HepG2 (cell line): Measurements from ENCODE around the gene IL1RL2. TPM values are rescaled to one million over a fixed set of nuclear protein-coding genes. Genes with fewer than 3 reads are reported as not detected.

Source experiments
- BCL6 ChIP-seq: IDR thresholded peaks from 2 replicates; pipeline ENCODE4 v1.6.1; 2016; ENCODE audit warnings: missing genetic modification reagents, missing compliant biosample characterization
- HNRNPH1 ChIP-seq: fragments of 200-400 bp; formaldehyde crosslinking; optimal IDR thresholded peaks from 2 replicates; pipeline ENCODE3; 2017; ENCODE audit warnings: mild to moderate bottlenecking, low read depth, low read length
- RBFOX2 ChIP-seq: fragments of 200-400 bp; formaldehyde crosslinking; IDR thresholded peaks from 2 replicates; pipeline ENCODE4 v1.6.1; 2017; ENCODE audit warnings: low read depth, mild to moderate bottlenecking, low read length
- STAT5B ChIP-seq: sonication (generic); formaldehyde crosslinking; IDR thresholded peaks from 2 replicates; pipeline ENCODE4 v1.4.0; 2020; ENCODE audit warnings: missing genetic modification reagents
- YEATS4 ChIP-seq: sonication (generic); formaldehyde crosslinking; IDR thresholded peaks from 2 replicates; pipeline ENCODE4 v1.4.0; 2020; ENCODE audit warnings: missing genetic modification reagents, borderline replicate concordance
- ZBTB21 ChIP-seq: sonication (generic); formaldehyde crosslinking; IDR thresholded peaks from 2 replicates; pipeline ENCODE4 v1.4.0; 2020; ENCODE audit warnings: missing genetic modification reagents
- ZKSCAN1 ChIP-seq: fragments of 150-350 bp; IDR thresholded peaks from 2 replicates; pipeline ENCODE4 v1.6.1; 2014; ENCODE audit warnings: low read length
- ZNF205 ChIP-seq: IDR thresholded peaks from 2 replicates; pipeline ENCODE4 v1.6.1; 2018; ENCODE audit warnings: missing biosample characterization, missing genetic modification reagents
- ZNF263 ChIP-seq: sonication (generic); formaldehyde crosslinking; IDR thresholded peaks from 2 replicates; pipeline ENCODE4 v1.4.0; 2020; ENCODE audit warnings: missing genetic modification reagents
- ZNF430 ChIP-seq: sonication (generic); formaldehyde crosslinking; IDR thresholded peaks from 2 replicates; pipeline ENCODE4 v1.9.0; 2021; ENCODE audit warnings: mild to moderate bottlenecking, missing genetic modification reagents
- ZNF44 ChIP-seq: sonication (generic); formaldehyde crosslinking; IDR thresholded peaks from 2 replicates; pipeline ENCODE4 v1.5.1; 2020; ENCODE audit warnings: mild to moderate bottlenecking, missing genetic modification reagents
- ZNF598 ChIP-seq: sonication (generic); formaldehyde crosslinking; IDR thresholded peaks from 2 replicates; pipeline ENCODE4 v1.5.1; 2020; ENCODE audit warnings: mild to moderate bottlenecking, missing genetic modification reagents, borderline replicate concordance
- polyA plus RNA-seq, 8 experiments: library from polyadenylated mRNA; depleted of rRNA in 3 of 8; stranded (reverse) in 7 of 8; unstranded in 1 of 8; fragments of >200 nt; fragmentation: Illumina TruSeq in 4 of 8; extraction: Trizol in 4 of 8; gene quantifications; 2 replicates each; pipeline versions ENCODE4 v1.2.1 to v1.2.3, GENCODE V29; 2011 to 2016; ENCODE audit warnings: low read depth in 4 of 8, missing spikeins in 1 of 8, mixed read lengths in 1 of 8; ENCODE audit not compliant: insufficient read depth in 1 of 8
- total RNA-seq, 5 experiments: library from RNA; depleted of rRNA; stranded (reverse); fragments of >200 nt; fragmentation: Illumina TruSeq; extraction: Trizol; gene quantifications; 2 replicates each; pipeline ENCODE4 v1.2.3, GENCODE V29; 2016; ENCODE audit warnings: low read depth in 1 of 5
- TF ChIP-seq, protein P1 (sequence below): IDR thresholded peaks from 2 replicates; pipeline ENCODE4 v1.6.1; 2016; ENCODE audit warnings: missing genetic modification reagents, missing compliant biosample characterization
- TF ChIP-seq, protein P2 (sequence below): sonication (generic); formaldehyde crosslinking; conservative IDR thresholded peaks from 2 replicates; pipeline ENCODE4 v1.8.1; 2023; ENCODE audit warnings: missing genetic modification reagents
- TF ChIP-seq, protein P3 (sequence below): sonication (generic); formaldehyde crosslinking; IDR thresholded peaks from 2 replicates; pipeline ENCODE4 v1.4.0; 2020; ENCODE audit warnings: mild to moderate bottlenecking, missing genetic modification reagents
- TF ChIP-seq, protein P4 (sequence below): sonication (generic); formaldehyde crosslinking; IDR thresholded peaks from 2 replicates; pipeline ENCODE4 v1.9.0; 2022; ENCODE audit warnings: missing genetic modification reagents, mild to moderate bottlenecking, borderline replicate concordance
- TF ChIP-seq, protein P5 (sequence below): sonication (generic); formaldehyde crosslinking; conservative IDR thresholded peaks from 2 replicates; pipeline ENCODE4 v1.4.0; 2020; ENCODE audit warnings: missing genetic modification reagents

Gene IL1RL2
- total and polyA plus RNA-seq, 2 of the 13 experiments (the other 11 are each of a cell fraction or from before 2014, with no cell fraction given): 0.03 TPM; not detected in 1

DNA sequence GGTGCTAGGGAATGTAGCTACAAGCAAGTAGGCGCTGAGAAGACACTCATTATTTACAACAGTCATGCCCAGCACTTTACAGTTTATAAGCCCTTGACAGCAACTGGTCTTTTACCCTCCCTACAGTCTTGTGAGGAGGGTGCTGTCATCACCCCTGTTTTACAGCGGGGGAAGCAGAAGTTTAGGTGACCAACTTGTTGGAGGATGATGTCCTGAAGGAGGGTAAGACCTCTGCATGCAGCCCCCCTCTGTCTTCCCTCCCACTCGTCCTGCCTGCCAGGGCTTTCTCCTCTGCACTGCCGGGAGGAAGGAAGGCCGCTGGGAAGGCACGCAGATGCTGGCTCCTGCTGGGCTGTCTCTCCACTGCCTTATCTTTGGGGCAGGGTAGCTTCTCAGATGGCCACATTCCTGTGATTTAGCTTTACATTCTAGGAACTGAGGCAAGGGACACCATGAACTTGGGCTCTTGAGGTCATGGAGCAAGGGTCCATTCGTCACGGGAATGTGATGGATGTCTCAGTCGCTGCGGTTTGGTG, 43.3 kb upstream of the IL1RL2 start (continued):
- TF ChIP-seq STAT5B (CRISPR knock-in tag): no peak
- TF ChIP-seq, protein P1, sequence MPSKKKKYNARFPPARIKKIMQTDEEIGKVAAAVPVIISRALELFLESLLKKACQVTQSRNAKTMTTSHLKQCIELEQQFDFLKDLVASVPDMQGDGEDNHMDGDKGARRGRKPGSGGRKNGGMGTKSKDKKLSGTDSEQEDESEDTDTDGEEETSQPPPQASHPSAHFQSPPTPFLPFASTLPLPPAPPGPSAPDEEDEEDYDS (CRISPR knock-in tag): 0 out of 2 replicates have a peak, but pooled peaks have one; percentile 16
- TF ChIP-seq BCL6: peak; percentile 91
- TF ChIP-seq, protein P2, sequence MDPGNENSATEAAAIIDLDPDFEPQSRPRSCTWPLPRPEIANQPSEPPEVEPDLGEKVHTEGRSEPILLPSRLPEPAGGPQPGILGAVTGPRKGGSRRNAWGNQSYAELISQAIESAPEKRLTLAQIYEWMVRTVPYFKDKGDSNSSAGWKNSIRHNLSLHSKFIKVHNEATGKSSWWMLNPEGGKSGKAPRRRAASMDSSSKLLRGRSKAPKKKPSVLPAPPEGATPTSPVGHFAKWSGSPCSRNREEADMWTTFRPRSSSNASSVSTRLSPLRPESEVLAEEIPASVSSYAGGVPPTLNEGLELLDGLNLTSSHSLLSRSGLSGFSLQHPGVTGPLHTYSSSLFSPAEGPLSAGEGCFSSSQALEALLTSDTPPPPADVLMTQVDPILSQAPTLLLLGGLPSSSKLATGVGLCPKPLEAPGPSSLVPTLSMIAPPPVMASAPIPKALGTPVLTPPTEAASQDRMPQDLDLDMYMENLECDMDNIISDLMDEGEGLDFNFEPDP: 0 out of 2 replicates have a peak, but pooled peaks have one; percentile 68
- TF ChIP-seq, protein P3, sequence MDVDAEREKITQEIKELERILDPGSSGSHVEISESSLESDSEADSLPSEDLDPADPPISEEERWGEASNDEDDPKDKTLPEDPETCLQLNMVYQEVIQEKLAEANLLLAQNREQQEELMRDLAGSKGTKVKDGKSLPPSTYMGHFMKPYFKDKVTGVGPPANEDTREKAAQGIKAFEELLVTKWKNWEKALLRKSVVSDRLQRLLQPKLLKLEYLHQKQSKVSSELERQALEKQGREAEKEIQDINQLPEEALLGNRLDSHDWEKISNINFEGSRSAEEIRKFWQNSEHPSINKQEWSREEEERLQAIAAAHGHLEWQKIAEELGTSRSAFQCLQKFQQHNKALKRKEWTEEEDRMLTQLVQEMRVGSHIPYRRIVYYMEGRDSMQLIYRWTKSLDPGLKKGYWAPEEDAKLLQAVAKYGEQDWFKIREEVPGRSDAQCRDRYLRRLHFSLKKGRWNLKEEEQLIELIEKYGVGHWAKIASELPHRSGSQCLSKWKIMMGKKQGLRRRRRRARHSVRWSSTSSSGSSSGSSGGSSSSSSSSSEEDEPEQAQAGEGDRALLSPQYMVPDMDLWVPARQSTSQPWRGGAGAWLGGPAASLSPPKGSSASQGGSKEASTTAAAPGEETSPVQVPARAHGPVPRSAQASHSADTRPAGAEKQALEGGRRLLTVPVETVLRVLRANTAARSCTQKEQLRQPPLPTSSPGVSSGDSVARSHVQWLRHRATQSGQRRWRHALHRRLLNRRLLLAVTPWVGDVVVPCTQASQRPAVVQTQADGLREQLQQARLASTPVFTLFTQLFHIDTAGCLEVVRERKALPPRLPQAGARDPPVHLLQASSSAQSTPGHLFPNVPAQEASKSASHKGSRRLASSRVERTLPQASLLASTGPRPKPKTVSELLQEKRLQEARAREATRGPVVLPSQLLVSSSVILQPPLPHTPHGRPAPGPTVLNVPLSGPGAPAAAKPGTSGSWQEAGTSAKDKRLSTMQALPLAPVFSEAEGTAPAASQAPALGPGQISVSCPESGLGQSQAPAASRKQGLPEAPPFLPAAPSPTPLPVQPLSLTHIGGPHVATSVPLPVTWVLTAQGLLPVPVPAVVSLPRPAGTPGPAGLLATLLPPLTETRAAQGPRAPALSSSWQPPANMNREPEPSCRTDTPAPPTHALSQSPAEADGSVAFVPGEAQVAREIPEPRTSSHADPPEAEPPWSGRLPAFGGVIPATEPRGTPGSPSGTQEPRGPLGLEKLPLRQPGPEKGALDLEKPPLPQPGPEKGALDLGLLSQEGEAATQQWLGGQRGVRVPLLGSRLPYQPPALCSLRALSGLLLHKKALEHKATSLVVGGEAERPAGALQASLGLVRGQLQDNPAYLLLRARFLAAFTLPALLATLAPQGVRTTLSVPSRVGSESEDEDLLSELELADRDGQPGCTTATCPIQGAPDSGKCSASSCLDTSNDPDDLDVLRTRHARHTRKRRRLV (CRISPR knock-in tag): no peak
- TF ChIP-seq ZNF430 (CRISPR knock-in tag): peak; percentile 68; the same call in 1 of the 2 replicates
- TF ChIP-seq, protein P4, sequence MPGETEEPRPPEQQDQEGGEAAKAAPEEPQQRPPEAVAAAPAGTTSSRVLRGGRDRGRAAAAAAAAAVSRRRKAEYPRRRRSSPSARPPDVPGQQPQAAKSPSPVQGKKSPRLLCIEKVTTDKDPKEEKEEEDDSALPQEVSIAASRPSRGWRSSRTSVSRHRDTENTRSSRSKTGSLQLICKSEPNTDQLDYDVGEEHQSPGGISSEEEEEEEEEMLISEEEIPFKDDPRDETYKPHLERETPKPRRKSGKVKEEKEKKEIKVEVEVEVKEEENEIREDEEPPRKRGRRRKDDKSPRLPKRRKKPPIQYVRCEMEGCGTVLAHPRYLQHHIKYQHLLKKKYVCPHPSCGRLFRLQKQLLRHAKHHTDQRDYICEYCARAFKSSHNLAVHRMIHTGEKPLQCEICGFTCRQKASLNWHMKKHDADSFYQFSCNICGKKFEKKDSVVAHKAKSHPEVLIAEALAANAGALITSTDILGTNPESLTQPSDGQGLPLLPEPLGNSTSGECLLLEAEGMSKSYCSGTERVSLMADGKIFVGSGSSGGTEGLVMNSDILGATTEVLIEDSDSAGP: peak; percentile 48; the same call in 1 of the 2 replicates
- peak; percentile 48; the same call in 1 of the 2 replicates for TF ChIP-seq ZNF44 (CRISPR knock-in tag)
- peak; percentile 17; the same call in 1 of the 2 replicates for TF ChIP-seq ZNF205 (CRISPR knock-in tag)
- no peak for TF ChIP-seq ZKSCAN1
- TF ChIP-seq ZNF263 (CRISPR knock-in tag): no peak
- TF ChIP-seq ZNF598 (CRISPR knock-in tag): peak; percentile 3; the same call in 1 of the 2 replicates
- TF ChIP-seq, protein P5, sequence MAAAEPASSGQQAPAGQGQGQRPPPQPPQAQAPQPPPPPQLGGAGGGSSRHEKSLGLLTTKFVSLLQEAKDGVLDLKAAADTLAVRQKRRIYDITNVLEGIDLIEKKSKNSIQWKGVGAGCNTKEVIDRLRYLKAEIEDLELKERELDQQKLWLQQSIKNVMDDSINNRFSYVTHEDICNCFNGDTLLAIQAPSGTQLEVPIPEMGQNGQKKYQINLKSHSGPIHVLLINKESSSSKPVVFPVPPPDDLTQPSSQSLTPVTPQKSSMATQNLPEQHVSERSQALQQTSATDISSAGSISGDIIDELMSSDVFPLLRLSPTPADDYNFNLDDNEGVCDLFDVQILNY (CRISPR knock-in tag): no peak
- no peak for TF ChIP-seq YEATS4 (CRISPR knock-in tag)
- TF ChIP-seq RBFOX2: peak; percentile 12; the same call in 1 of the 2 replicates
- TF ChIP-seq ZBTB21 (CRISPR knock-in tag): 0 out of 2 replicates have a peak, but pooled peaks have one; percentile 10
- TF ChIP-seq HNRNPH1: peak; percentile 82
